MCF 10A (cell line): ENCODE measurements around the gene NFASC. TPM values are rescaled to one million over a fixed set of nuclear protein-coding genes. Genes with fewer than 3 reads are reported as not detected.

Experiments
- BruUV-seq: library from RNA; stranded (reverse); fragments of 400-500 nt; replicated peaks from 2 replicates; lab custom pipeline; 2021; lab: Mats Ljungman, UMichigan
- CTCF ChIA-PET: fragments of 300-600 bp; sonication (Branson Sonifier 250); formaldehyde crosslinking; extraction: SDS; loops from one replicate; lab custom pipeline; 2021; ENCODE audit warnings: antibody characterized with exemption, inconsistent platforms; lab: Yijun Ruan, JAX
- POLR2A ChIA-PET: fragments of 300-600, 350-650 bp; sonication (Branson Sonifier 250); formaldehyde crosslinking; extraction: SDS; loops from one replicate; lab custom pipeline; 2020; ENCODE audit warnings: antibody characterized with exemption, inconsistent platforms; lab: Yijun Ruan, JAX
- DNase-seq: peaks from one replicate; pipeline ENCODE4 v3.0.0-alpha.2; 2018; ENCODE audit not compliant: unreplicated experiment
- H3K27ac Mint-ChIP-seq: one replicate; pipeline ENCODE4 v1.8.0; 2022; ENCODE audit warnings: mild to moderate bottlenecking, low read depth, mixed read lengths; ENCODE audit not compliant: unreplicated experiment
- H3K27me3 Mint-ChIP-seq: one replicate; pipeline ENCODE4 v1.8.0; 2022; ENCODE audit warnings: mixed read lengths; ENCODE audit not compliant: insufficient read depth, unreplicated experiment
- H3K36me3 Mint-ChIP-seq: one replicate; pipeline ENCODE4 v1.8.0; 2022; ENCODE audit warnings: mild to moderate bottlenecking, moderate library complexity, mixed read lengths; ENCODE audit not compliant: insufficient read depth, unreplicated experiment
- H3K4me1 Mint-ChIP-seq: one replicate; pipeline ENCODE4 v1.8.0; 2022; ENCODE audit warnings: mixed read lengths; ENCODE audit not compliant: insufficient read depth, unreplicated experiment
- H3K4me3 Mint-ChIP-seq: one replicate; pipeline ENCODE4 v1.8.0; 2022; ENCODE audit warnings: mild to moderate bottlenecking, moderate library complexity, mixed read lengths; ENCODE audit not compliant: unreplicated experiment
- H3K9me3 Mint-ChIP-seq: one replicate; pipeline ENCODE4 v1.8.0; 2022; ENCODE audit warnings: mixed read lengths; ENCODE audit not compliant: unreplicated experiment
- CTCF ChIP-seq: fragments of 200-600 bp; IDR thresholded peaks from one replicate; pipeline ENCODE4 v1.8.0; 2022; ENCODE audit warnings: antibody characterized with exemption, mild to moderate bottlenecking; ENCODE audit not compliant: unreplicated experiment
- intact Hi-C: fragments of 100-400 bp; cut with micrococcal nuclease; formaldehyde crosslinking; loops from 2 replicates; pipeline ENCODE4 v1.14.1; 2022
- total RNA-seq: library from RNA; stranded (reverse); gene quantifications from 2 replicates; pipeline ENCODE4 v1.2.3, GENCODE V29; 2022

The NFASC gene
- total RNA-seq, 1 experiment from 2014 or later = 0.98 TPM

GRCh38 chr1:205058853-205059252, 188.2 kb downstream of the NFASC start:
- Mint-ChIP-seq H3K27ac (no peak overlapping the region), H3K4me3 (no peak overlapping the region), H3K9me3 (no peaks in the 10 kb centered on the region), H3K4me1 (no peaks in the 10 kb centered on the region), H3K36me3 (no peaks in the 10 kb centered on the region), H3K27me3 (peaks cover 49% of the 10 kb centered on the region)
- ChIA-PET CTCF (interaction anchor here (0.6 to 6.6 kb wide), 4 partner anchors 17 to 250 kb away, joined by 3 to 272 read pairs (median 98); no protein-coding TSS in a partner anchor), POLR2A (interaction anchor here (1.6 kb wide), 1 partner anchor 69 kb away, joined by 4 read pairs; no protein-coding TSS in a partner anchor)
- DNase-seq = no peak
- intact Hi-C loops = no loop called here
- TF ChIP-seq CTCF = no peak
- BruUV-seq = no TSS peak

GRCh38 chr1:205059660-205060059, 189.0 kb downstream of the NFASC start:
- BruUV-seq = no TSS peak
- Mint-ChIP-seq H3K27ac (no peak overlapping the region), H3K36me3 (no peaks in the 10 kb centered on the region), H3K27me3 (peaks cover 41% of the 10 kb centered on the region), H3K9me3 (no peaks in the 10 kb centered on the region), H3K4me3 (no peak overlapping the region), H3K4me1 (no peaks in the 10 kb centered on the region)
- no peak for TF ChIP-seq CTCF
- POLR2A ChIA-PET = interaction anchor here (1.6 kb wide), 1 partner anchor 70 kb away, joined by 4 read pairs; no protein-coding TSS in a partner anchor
- DNase-seq = no peak
- CTCF ChIA-PET = interaction anchor here (1.2 to 6.6 kb wide), 9 partner anchors 9 to 118 kb away, joined by 5 to 272 read pairs (median 47); partner anchors contain the start of genes CNTN2 and RBBP5
- intact Hi-C loops = no loop called here

GRCh38 chr1:205060746-205061145, 190.1 kb downstream of the NFASC start:
- H3K36me3 Mint-ChIP-seq = no peaks in the 10 kb centered on the region
- no TSS peak for BruUV-seq
- intact Hi-C loops = loop anchor here (1.0 kb wide), 3 partner anchors 71 to 196 kb away; no protein-coding TSS in a partner anchor
- no peak for DNase-seq
- H3K9me3 Mint-ChIP-seq = no peaks in the 10 kb centered on the region
- peaks cover 30% of the 10 kb centered on the region for H3K27me3 Mint-ChIP-seq
- TF ChIP-seq CTCF = no peak
- no peak overlapping the region for H3K27ac Mint-ChIP-seq
- ChIA-PET CTCF (interaction anchor here (0.6 to 6.6 kb wide), 65 partner anchors 9 to 523 kb away, joined by 3 to 331 read pairs (median 7); partner anchors contain the start of genes CNTN2, RBBP5 and TMEM81), POLR2A (interaction anchor here (1.2 to 2.1 kb wide), 3 partner anchors 69 to 85 kb away, joined by 4 to 14 read pairs (median 6); no protein-coding TSS in a partner anchor)
- no peaks in the 10 kb centered on the region for H3K4me1 Mint-ChIP-seq
- no peak overlapping the region for H3K4me3 Mint-ChIP-seq

GRCh38 chr1:205061227-205061626, 190.6 kb downstream of the NFASC start:
- H3K9me3 Mint-ChIP-seq = no peaks in the 10 kb centered on the region
- BruUV-seq = no TSS peak
- H3K4me3 Mint-ChIP-seq = no peak overlapping the region
- H3K27ac Mint-ChIP-seq = no peak overlapping the region
- no peak for TF ChIP-seq CTCF
- no peaks in the 10 kb centered on the region for H3K4me1 Mint-ChIP-seq
- peaks cover 25% of the 10 kb centered on the region for H3K27me3 Mint-ChIP-seq
- CTCF ChIA-PET = interaction anchor here (0.6 to 6.6 kb wide), 92 partner anchors 8 to 1925 kb away, joined by 3 to 331 read pairs (median 6); partner anchors contain the start of genes CNTN2, RBBP5 and TMEM81
- POLR2A ChIA-PET = interaction anchor here (1.0 to 2.1 kb wide), 5 partner anchors 11 to 85 kb away, joined by 3 to 14 read pairs (median 5); no protein-coding TSS in a partner anchor
- intact Hi-C loops = loop anchor here (1.0 kb wide), 3 partner anchors 72 to 195 kb away; no protein-coding TSS in a partner anchor
- DNase-seq = no peak
- no peaks in the 10 kb centered on the region for H3K36me3 Mint-ChIP-seq
